HG02973 (cell line): ENCODE results near the gene EBI3.
"Not testable (repeated sequence)": the region's sequence is repeated elsewhere in the genome, so short reads cannot be mapped to it uniquely, and the experiment has no call there.

ENCODE experiments used
- ATAC-seq: cut with Tn5 transposase; IDR thresholded peaks from one replicate; pipeline ENCODE4 v1.9.1; 2021; ENCODE audit warnings: moderate library complexity; ENCODE audit not compliant: unreplicated experiment

The EBI3 gene

GRCh38 chr19:4233282-4233853 lies 4.0 kb downstream of the EBI3 start:
- ATAC-seq = no peak

GRCh38 chr19:4234142-4234861 lies 5.0 kb downstream of the EBI3 start:
- no peak for ATAC-seq

GRCh38 chr19:4234862-4235201 lies 5.5 kb downstream of the EBI3 start:
- ATAC-seq = no peak

- ATAC-seq = not testable (repeated sequence)
Measured at GRCh38 chr19:4237510-4237909, 8.2 kb downstream of the EBI3 start.

GRCh38 chr19:4238831-4239230 lies 9.5 kb downstream of the EBI3 start:
- ATAC-seq = no peak

GRCh38 chr19:4241824-4242430 lies 12.6 kb downstream of the EBI3 start:
- no peak for ATAC-seq

GRCh38 chr19:4245938-4246337 lies 16.6 kb downstream of the EBI3 start:
- not testable (repeated sequence) for ATAC-seq

- peak; percentile 78 for ATAC-seq
Measured at GRCh38 chr19:4246767-4247593, 17.7 kb downstream of the EBI3 start, which contains the start of gene YJU2. Gene YJU2, plus strand, starts transcription at chr19:4247080. Its CDS starts 67 bp downstream, at chr19:4247147.

GRCh38 chr19:4256563-4256962 lies 27.2 kb downstream of the EBI3 start:
- no peak for ATAC-seq

GRCh38 chr19:4257025-4257424 lies 27.7 kb downstream of the EBI3 start:
- no peak for ATAC-seq

GRCh38 chr19:4258181-4258580 lies 28.9 kb downstream of the EBI3 start:
- no peak for ATAC-seq

GRCh38 chr19:4260613-4261191 lies 31.4 kb downstream of the EBI3 start:
- no peak for ATAC-seq

GRCh38 chr19:4264812-4265211 lies 35.5 kb downstream of the EBI3 start:
- ATAC-seq = no peak

- no peak for ATAC-seq
Measured at GRCh38 chr19:4266253-4267000, 37.1 kb downstream of the EBI3 start.

- no peak for ATAC-seq
Measured at GRCh38 chr19:4267101-4267900, 38.0 kb downstream of the EBI3 start.

- no peak for ATAC-seq
Measured at GRCh38 chr19:4267901-4268815, 38.8 kb downstream of the EBI3 start.

GRCh38 chr19:4268816-4269430 lies 39.6 kb downstream of the EBI3 start:
- ATAC-seq = no peak

GRCh38 chr19:4272894-4273293 lies 43.6 kb downstream of the EBI3 start:
- no peak for ATAC-seq
